IPS DF 6.9 (cell line): Measurements from ENCODE around the gene UBASH3A.

Source experiments
- DNase-seq: peaks from one replicate; pipeline ENCODE4 v3.0.0-alpha.2; 2013; ENCODE audit warnings: low read depth, low spot score
- H3K27ac ChIP-seq: one replicate; pipeline ENCODE4 v1.5.1; 2013; ENCODE audit warnings: low read length, control low read depth
- H3K27me3 ChIP-seq: 2 replicates; pipeline ENCODE4 v1.6.1; 2013; ENCODE audit warnings: mild to moderate bottlenecking, low read length; ENCODE audit not compliant: control insufficient read depth, insufficient read depth
- H3K36me3 ChIP-seq: 2 replicates; pipeline ENCODE4 v1.6.1; 2013; ENCODE audit warnings: low read length; ENCODE audit not compliant: control insufficient read depth, insufficient read depth
- H3K4me1 ChIP-seq: 2 replicates; pipeline ENCODE4 v1.6.1; 2013; ENCODE audit warnings: low read length; ENCODE audit not compliant: control insufficient read depth, insufficient read depth
- H3K4me3 ChIP-seq: 2 replicates; pipeline ENCODE4 v1.5.1; 2013; ENCODE audit warnings: mild to moderate bottlenecking, low read length
- H3K9me3 ChIP-seq: 2 replicates; pipeline ENCODE4 v1.6.1; 2013; ENCODE audit warnings: low read length, inconsistent platforms; ENCODE audit not compliant: control insufficient read depth, insufficient read depth
- WGBS: extraction: QIAGEN DNeasy Blood & Tissue Kit; methylation state at CpG from one replicate; pipeline ENCODE4 v1.1.7; 2013; ENCODE audit warnings: mixed read lengths, missing lambda C conversion rate; ENCODE audit not compliant: insufficient read length, insufficient coverage; 5-methylcytosine and 5-hydroxymethylcytosine counted together

The UBASH3A gene

GRCh38 chr21:42418886-42419285 is 15.2 kb downstream of the UBASH3A start:
- no peak overlapping the region for H3K27ac ChIP-seq
- DNase-seq, result no peak
- no peaks in the 10 kb centered on the region for H3K36me3 ChIP-seq
- no peaks in the 10 kb centered on the region for H3K9me3 ChIP-seq
- H3K4me3 ChIP-seq, result no peak overlapping the region
- H3K27me3 ChIP-seq, result no peaks in the 10 kb centered on the region
- H3K4me1 ChIP-seq, result peaks cover 3% of the 10 kb centered on the region
- WGBS, result no CpG with 5 or more reads among the region's 4 CpGs

DNA sequence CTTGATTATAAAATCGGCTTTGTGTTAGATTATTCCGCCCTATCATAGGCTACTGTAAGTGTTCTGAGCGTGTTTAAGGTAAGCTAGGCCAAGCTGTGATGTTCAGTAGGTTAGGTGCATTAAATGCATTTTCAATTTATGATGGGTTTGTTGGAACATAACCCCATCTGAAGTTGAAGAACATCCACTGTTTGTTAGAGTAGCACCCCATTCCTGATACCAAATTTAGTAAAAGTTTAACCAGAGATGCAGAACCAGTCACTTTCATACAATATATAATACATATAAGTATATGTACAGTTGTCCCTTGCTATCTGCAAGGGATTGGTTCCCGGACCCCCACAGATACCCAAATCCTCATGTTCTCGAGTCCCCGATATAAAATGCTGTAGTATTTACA is 16.1 kb downstream of the UBASH3A start:
- Histone ChIP-seq H3K4me1 (peaks cover 3% of the 10 kb centered on the region), H3K4me3 (no peak overlapping the region), H3K27ac (no peak overlapping the region), H3K9me3 (no peaks in the 10 kb centered on the region), H3K27me3 (no peaks in the 10 kb centered on the region), H3K36me3 (no peaks in the 10 kb centered on the region)
- WGBS, result no CpG with 5 or more reads among the region's 6 CpGs
- no peak for DNase-seq

- H3K27ac ChIP-seq, result no peak overlapping the region
- no peak for DNase-seq
- no peaks in the 10 kb centered on the region for H3K4me1 ChIP-seq
- H3K36me3 ChIP-seq, result no peaks in the 10 kb centered on the region
- no peaks in the 10 kb centered on the region for H3K27me3 ChIP-seq
- no peaks in the 10 kb centered on the region for H3K9me3 ChIP-seq
- no peak overlapping the region for H3K4me3 ChIP-seq
- no CpG with 5 or more reads among the region's 3 CpGs for WGBS
Observed at GRCh38 chr21:42421018-42421793, 17.5 kb downstream of the UBASH3A start.

GRCh38 chr21:42423197-42423675 is 19.5 kb downstream of the UBASH3A start:
- no peaks in the 10 kb centered on the region for H3K9me3 ChIP-seq
- H3K36me3 ChIP-seq, result no peaks in the 10 kb centered on the region
- H3K4me1 ChIP-seq, result no peaks in the 10 kb centered on the region
- H3K27ac ChIP-seq, result no peak overlapping the region
- no peaks in the 10 kb centered on the region for H3K27me3 ChIP-seq
- H3K4me3 ChIP-seq, result no peak overlapping the region
- no peak for DNase-seq
- no CpG with 5 or more reads among the region's 10 CpGs for WGBS

GRCh38 chr21:42423685-42424084 is 20.0 kb downstream of the UBASH3A start:
- no peaks in the 10 kb centered on the region for H3K9me3 ChIP-seq
- H3K27ac ChIP-seq, result no peak overlapping the region
- H3K36me3 ChIP-seq, result no peaks in the 10 kb centered on the region
- no peaks in the 10 kb centered on the region for H3K27me3 ChIP-seq
- DNase-seq, result no peak
- no CpG with 5 or more reads among the region's 2 CpGs for WGBS
- H3K4me3 ChIP-seq, result no peak overlapping the region
- no peaks in the 10 kb centered on the region for H3K4me1 ChIP-seq

- WGBS, result no CpG with 5 or more reads among the region's 12 CpGs
- Histone ChIP-seq H3K27me3 (no peaks in the 10 kb centered on the region), H3K4me1 (no peaks in the 10 kb centered on the region), H3K4me3 (no peak overlapping the region), H3K27ac (no peak overlapping the region), H3K9me3 (no peaks in the 10 kb centered on the region), H3K36me3 (no peaks in the 10 kb centered on the region)
- DNase-seq, result no peak
Observed at GRCh38 chr21:42424914-42425541, 21.3 kb downstream of the UBASH3A start.

DNA sequence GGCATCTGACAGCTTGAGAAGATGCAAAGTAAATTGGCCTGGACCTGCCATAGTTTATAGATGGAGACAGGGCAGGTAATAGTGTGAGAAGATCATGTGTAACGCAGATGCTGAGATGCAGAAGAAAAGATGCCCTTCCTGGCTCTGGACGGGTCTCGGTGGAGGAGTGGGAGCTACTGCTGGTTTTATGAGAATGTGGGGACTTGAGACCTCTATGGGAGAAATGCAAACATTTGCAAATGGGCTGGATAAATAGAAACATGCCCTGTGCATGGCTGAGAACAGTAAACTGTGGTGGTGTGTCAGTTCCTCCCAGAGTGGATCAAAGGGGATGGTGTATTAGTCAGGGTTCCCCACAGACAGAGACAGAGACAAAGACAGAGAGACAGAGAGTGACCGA is 21.9 kb downstream of the UBASH3A start:
- no peaks in the 10 kb centered on the region for H3K9me3 ChIP-seq
- no peaks in the 10 kb centered on the region for H3K36me3 ChIP-seq
- WGBS, result no CpG with 5 or more reads among the region's 4 CpGs
- DNase-seq, result no peak
- no peak overlapping the region for H3K4me3 ChIP-seq
- no peaks in the 10 kb centered on the region for H3K4me1 ChIP-seq
- no peak overlapping the region for H3K27ac ChIP-seq
- no peaks in the 10 kb centered on the region for H3K27me3 ChIP-seq

- Histone ChIP-seq H3K9me3 (no peaks in the 10 kb centered on the region), H3K36me3 (no peaks in the 10 kb centered on the region), H3K4me1 (no peaks in the 10 kb centered on the region), H3K4me3 (no peak overlapping the region), H3K27ac (no peak overlapping the region), H3K27me3 (no peaks in the 10 kb centered on the region)
- no peak for DNase-seq
- WGBS, result no CpG with 5 or more reads among the region's 7 CpGs
Observed at GRCh38 chr21:42426424-42426823, 22.7 kb downstream of the UBASH3A start.

- no peaks in the 10 kb centered on the region for H3K27me3 ChIP-seq
- DNase-seq, result no peak
- H3K4me1 ChIP-seq, result no peaks in the 10 kb centered on the region
- no peak overlapping the region for H3K4me3 ChIP-seq
- H3K27ac ChIP-seq, result no peak overlapping the region
- no peaks in the 10 kb centered on the region for H3K9me3 ChIP-seq
- no CpG with 5 or more reads among the region's 10 CpGs for WGBS
- H3K36me3 ChIP-seq, result no peaks in the 10 kb centered on the region
Observed at GRCh38 chr21:42426876-42427480, 23.3 kb downstream of the UBASH3A start.

GRCh38 chr21:42427809-42428419 is 24.2 kb downstream of the UBASH3A start:
- H3K27me3 ChIP-seq, result no peaks in the 10 kb centered on the region
- DNase-seq, result no peak
- H3K9me3 ChIP-seq, result no peaks in the 10 kb centered on the region
- H3K4me3 ChIP-seq, result no peak overlapping the region
- WGBS, result no CpG with 5 or more reads among the region's 10 CpGs
- H3K27ac ChIP-seq, result no peak overlapping the region
- H3K36me3 ChIP-seq, result no peaks in the 10 kb centered on the region
- no peaks in the 10 kb centered on the region for H3K4me1 ChIP-seq
